WTC11 (cell line): ENCODE measurements around the gene SRC.

Experiments
- CTCF ChIP-seq: fragments of 200-600 bp; IDR thresholded peaks from 2 replicates; pipeline ENCODE4 v1.8.0; 2022; ENCODE audit warnings: antibody characterized with exemption
- PREB ChIP-seq: sonication (generic); formaldehyde crosslinking; IDR thresholded peaks from 2 replicates; pipeline ENCODE4 v1.8.1; 2022; ENCODE audit warnings: mild to moderate bottlenecking, missing genetic modification reagents, moderate library complexity, borderline replicate concordance
- SMAD3 ChIP-seq: sonication (generic); formaldehyde crosslinking; IDR thresholded peaks from 2 replicates; pipeline ENCODE4 v1.8.0; 2022; ENCODE audit warnings: missing genetic modification reagents, mild to moderate bottlenecking, borderline replicate concordance
- TP53 ChIP-seq: sonication (generic); formaldehyde crosslinking; IDR thresholded peaks from 2 replicates; pipeline ENCODE4 v1.8.1; 2023; ENCODE audit warnings: mild to moderate bottlenecking, missing genetic modification reagents

DNA sequence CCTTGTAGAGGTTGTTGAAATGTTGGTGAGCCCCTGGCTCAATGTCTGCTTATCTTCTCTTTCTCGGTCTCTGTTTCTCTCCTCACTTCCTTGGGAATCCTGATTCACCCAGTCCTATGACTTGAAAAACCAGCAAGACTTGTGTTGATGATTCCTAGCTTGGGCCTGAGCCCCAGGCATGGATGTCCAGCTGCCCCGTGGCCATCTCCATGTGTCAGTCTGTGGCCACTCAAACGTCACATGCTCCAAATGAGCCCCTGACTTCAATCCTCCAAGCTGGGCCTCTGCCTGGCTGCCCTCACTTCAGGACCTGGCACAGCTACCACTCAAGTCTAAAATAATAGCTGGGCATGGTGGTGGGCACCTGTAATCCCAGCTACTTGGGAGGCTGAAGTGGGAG is 81.0 kb downstream of the SRC start:
- TF ChIP-seq CTCF (no peak), TP53 (CRISPR knock-in tag) (no peak), PREB (CRISPR knock-in tag) (no peak), SMAD3 (CRISPR knock-in tag) (no peak)
